Right cardiac atrium (tissue), 5 donors: ENCODE measurements around the gene UBAC2. TPM values are rescaled to one million over a fixed set of nuclear protein-coding genes. Genes with fewer than 3 reads are reported as not detected.

Experiments used
- ATAC-seq, 2 donors: fragments of 200-7000 bp; cut with Tn5 transposase; one replicate each; pipeline versions ENCODE4 v1.8.0 to v1.9.1; 2020; ENCODE audit warnings: moderate library complexity in 2 of 2, mild to moderate bottlenecking in 1 of 2
- DNase-seq, 3 donors: peaks; one replicate each; pipeline ENCODE4 v3.0.0-alpha.2; 2020
- H3K27ac ChIP-seq: one replicate; pipeline ENCODE4 v1.5.1; 2013; ENCODE audit warnings: mild to moderate bottlenecking, low read length, control low read depth, moderate library complexity
- H3K27me3 ChIP-seq: one replicate; pipeline ENCODE4 v1.6.1; 2013; ENCODE audit not compliant: control insufficient read depth, insufficient read depth
- H3K4me1 ChIP-seq: one replicate; pipeline ENCODE4 v1.6.1; 2013; ENCODE audit warnings: low read length; ENCODE audit not compliant: control insufficient read depth, insufficient read depth
- H3K4me3 ChIP-seq: one replicate; pipeline ENCODE4 v1.5.1; 2013; ENCODE audit warnings: low read length, control low read depth
- H3K9me3 ChIP-seq: one replicate; pipeline ENCODE4 v1.6.1; 2013; ENCODE audit warnings: low read length; ENCODE audit not compliant: control insufficient read depth
- WGBS: extraction: QIAGEN DNeasy Blood & Tissue Kit; methylation state at CpG from one replicate; pipeline ENCODE4 v1.1.7; 2013; 5-methylcytosine and 5-hydroxymethylcytosine counted together
- intact Hi-C, 4 donors: fragments of 100-400 bp; cut with DNase I; formaldehyde crosslinking; loops; one replicate each; pipeline versions ENCODE4 v1.11.0 to v1.14.0; 2022 to 2023
- polyA plus RNA-seq: library from polyadenylated mRNA; stranded (reverse); fragments of 200-250 nt; gene quantifications from one replicate; pipeline ENCODE4 v1.2.3, GENCODE V29; 2013
- total RNA-seq, 4 donors: library from RNA; stranded (reverse); fragmentation: NEBNext Ultra II Directional; extraction: Animal tissue kit (Norgen Biotek cat#: 25700); gene quantifications; one replicate each; pipeline ENCODE4 v1.2.1, GENCODE V29; 2021
- donor health status: healthy with polysubstance abuse.
- donor health status: DM: no; HTN: yes; CAD: no.
- donor health status: DM: no; HTN: no; CAD: no.
- donor health status: DM: no; HTN: yes; CAD: no; lungs with severe emphysema.
- donor health status: DM: yes; HTN: yes; CAD: no.

Gene UBAC2
- total and polyA plus RNA-seq, 5 donors, result 41.7 to 52.2 (median 47.6) TPM

DNA sequence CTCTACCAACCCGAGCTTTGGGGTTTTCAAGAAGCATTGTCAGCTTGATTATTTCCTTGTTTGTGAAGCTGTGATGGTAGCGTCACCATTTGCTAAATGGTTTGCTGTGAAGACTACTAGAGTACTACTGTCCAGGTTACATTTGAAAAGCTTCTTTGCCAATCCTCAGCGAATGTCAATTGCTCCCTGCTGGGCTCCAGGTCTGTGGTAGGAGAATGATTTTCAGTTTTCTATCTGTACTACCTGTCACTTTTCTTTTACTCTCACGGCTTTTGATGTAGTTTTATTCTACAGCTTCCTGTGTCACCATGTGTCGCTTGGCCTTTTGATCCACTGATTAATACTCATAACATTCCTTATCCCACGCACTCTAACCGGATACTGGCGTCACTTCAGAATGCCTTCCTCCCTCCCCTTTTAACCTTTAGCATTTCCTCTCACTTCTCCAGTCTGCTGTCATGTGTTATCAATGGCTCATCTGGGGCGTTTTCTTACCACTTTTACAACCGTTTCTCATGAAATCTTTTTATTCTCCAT, 114.1 kb downstream of the UBAC2 start:
- no peak for DNase-seq
- peaks cover 15% of the 10 kb centered on the region for H3K4me1 ChIP-seq
- no peaks in the 10 kb centered on the region for H3K9me3 ChIP-seq
- no peaks in the 10 kb centered on the region for H3K27me3 ChIP-seq
- intact Hi-C loops, result no loop called here
- 63% methylated on average over 10 of the region's 10 CpGs for WGBS
- no peak for ATAC-seq
- no peak overlapping the region for H3K27ac ChIP-seq
- H3K4me3 ChIP-seq, result no peak overlapping the region

DNA sequence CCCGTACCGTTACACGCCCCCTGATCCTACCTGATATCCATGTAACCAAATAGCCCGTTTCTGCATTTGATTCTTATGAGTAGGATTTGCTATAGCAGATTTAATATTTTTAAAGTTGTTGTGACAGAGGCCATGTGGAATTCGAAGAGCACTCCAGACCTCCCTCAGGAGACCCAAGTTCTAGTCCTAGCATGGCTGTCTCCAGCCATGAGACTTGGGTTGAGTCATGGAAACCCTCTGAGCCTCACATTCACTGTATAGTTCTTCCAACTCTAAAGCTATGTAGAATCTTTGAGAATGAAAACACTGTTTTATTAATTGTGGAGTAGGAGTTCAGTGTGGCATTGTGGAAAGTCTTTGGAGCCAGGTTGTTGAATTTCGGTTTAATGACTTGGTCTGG, 114.5 kb downstream of the UBAC2 start:
- 84% methylated on average over 6 of the region's 6 CpGs for WGBS
- no peak overlapping the region for H3K27ac ChIP-seq

DNA sequence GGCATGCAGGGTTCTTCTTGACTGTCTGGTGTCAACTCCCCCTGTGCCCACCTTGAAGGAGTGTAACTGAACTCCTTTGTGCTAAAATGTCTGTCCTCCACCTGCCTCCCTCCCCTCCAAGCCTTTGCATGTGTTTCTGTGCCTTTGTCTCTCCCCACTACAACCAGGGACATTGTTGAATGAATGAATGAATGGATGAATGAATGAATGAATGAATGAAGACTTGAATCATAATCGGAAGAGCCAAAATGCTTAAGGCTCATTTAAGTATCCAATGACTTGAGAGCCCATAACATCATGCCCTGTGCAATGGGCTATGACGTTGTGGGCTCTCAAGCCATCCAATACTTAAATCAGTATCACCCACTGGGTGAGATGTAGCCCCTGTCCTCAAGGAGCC, 115.6 kb downstream of the UBAC2 start:
- DNase-seq, result no peak
- Histone ChIP-seq H3K9me3 (no peaks in the 10 kb centered on the region), H3K27me3 (no peaks in the 10 kb centered on the region), H3K27ac (no peak overlapping the region), H3K4me1 (peaks cover 14% of the 10 kb centered on the region), H3K4me3 (no peak overlapping the region)
- 93% methylated on average over 2 of the region's 2 CpGs for WGBS
- ATAC-seq, result no peak
- intact Hi-C loops, result no loop called here

More for the DNA sequence above, 114.5 kb downstream of the UBAC2 start:
- ATAC-seq (no peak), DNase-seq (no peak)
- intact Hi-C loops, result no loop called here
- Histone ChIP-seq H3K4me1 (peaks cover 13% of the 10 kb centered on the region), H3K27me3 (no peaks in the 10 kb centered on the region), H3K4me3 (no peak overlapping the region), H3K9me3 (no peaks in the 10 kb centered on the region)

DNA sequence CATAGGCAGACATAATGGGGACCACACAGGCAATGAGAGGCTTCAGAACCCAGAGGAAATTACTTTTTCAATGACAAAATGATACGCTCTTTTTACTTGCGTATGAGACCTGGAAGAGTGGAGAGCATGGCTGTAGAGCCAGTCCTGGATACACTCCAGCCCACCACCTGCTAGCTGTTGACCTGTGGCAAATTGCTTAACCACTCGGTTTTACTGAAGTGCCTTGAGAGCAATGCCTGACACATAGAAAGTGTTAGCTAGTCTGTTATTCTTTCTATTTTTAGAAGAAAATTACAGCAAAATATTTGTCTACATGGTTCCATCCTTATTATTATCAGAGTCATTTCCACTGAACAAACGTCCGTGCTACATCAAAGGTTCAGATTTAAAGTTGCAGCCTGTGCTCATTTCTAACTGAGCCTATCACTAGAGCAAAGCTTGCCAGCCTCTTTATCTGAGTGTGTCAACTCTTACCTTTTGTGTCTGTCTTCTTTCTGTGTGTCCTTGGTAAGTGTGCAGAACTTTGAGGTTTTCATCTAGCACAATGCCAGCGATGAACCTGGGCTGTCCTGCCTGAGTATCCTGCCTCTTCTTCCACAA, 116.1 kb downstream of the UBAC2 start:
- intact Hi-C loops, result no loop called here
- no peaks in the 10 kb centered on the region for H3K9me3 ChIP-seq
- no peak overlapping the region for H3K27ac ChIP-seq
- ATAC-seq (peak; percentile 37 to 50), DNase-seq (no peak)
- H3K4me1 ChIP-seq, result peaks cover 16% of the 10 kb centered on the region
- H3K27me3 ChIP-seq, result no peaks in the 10 kb centered on the region
- no peak overlapping the region for H3K4me3 ChIP-seq
- 66% methylated on average over 6 of the region's 6 CpGs for WGBS

DNA sequence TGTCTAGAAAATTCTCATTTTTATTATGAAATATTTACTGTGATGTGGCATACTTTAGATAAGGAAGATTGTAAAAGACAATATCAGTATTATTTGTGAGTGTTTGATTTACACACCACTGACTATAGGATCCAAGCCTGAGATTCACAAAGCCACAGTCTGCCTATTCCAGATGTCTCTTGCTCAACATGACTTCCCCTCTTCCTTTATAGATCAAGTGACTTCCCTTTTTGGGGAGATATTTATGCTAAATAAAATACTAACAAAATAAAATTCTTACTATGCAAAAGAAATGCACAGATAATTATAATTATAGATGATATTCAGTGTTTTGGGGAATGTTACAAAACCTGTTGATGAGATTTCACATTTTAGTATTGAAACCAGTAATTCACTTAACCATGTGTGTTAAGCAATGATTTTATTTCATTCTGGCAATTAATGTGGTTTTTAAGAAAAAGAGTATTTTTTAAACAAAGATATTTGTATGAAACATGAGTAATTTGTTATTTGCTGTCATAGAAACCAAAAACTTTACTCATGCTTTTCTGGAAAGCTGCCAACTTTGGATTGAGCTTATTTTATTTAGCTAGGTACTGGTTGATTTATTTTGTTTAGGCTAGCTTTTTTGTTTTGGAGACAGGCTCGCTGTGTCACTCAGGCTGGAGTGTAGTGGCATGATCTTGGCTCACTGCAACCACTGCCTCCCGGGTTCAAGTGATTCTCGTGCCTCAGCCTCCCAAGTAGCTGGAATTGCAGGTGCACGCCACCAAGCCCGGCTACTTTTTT, 120.2 kb downstream of the UBAC2 start:
- ATAC-seq, result peak; percentile 21 to 41

DNA sequence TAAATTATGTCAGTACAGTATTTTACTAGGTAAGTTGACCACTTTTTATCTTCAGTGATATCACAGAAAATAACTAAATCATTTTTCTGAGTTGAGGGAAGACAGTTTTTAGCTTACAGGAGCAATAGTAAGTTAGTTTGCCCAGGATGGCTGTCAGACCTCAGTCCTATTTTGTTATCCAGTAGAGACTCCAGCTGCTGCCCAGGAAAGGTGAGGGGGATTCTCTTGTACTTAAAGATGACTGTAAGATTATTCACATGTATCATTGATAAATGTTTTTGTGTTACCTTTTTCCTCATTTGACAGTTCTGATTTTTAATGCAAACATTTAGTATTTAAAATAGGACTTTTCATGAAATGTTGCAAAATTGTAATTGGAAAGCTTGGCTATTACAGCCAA, 121.1 kb downstream of the UBAC2 start:
- ATAC-seq, result no peak
- Histone ChIP-seq H3K4me3 (no peak overlapping the region), H3K27ac (no peak overlapping the region), H3K9me3 (no peaks in the 10 kb centered on the region), H3K4me1 (peaks cover 4% of the 10 kb centered on the region), H3K27me3 (no peaks in the 10 kb centered on the region)
- no peak for DNase-seq
- intact Hi-C loops, result no loop called here

More for the DNA sequence above, 120.2 kb downstream of the UBAC2 start:
- Histone ChIP-seq H3K4me1 (peaks cover 4% of the 10 kb centered on the region), H3K4me3 (no peak overlapping the region), H3K27me3 (no peaks in the 10 kb centered on the region), H3K9me3 (no peaks in the 10 kb centered on the region), H3K27ac (no peak overlapping the region)
- DNase-seq, result no peak
- intact Hi-C loops, result no loop called here
- WGBS, result 70% methylated on average over 5 of the region's 5 CpGs

DNA sequence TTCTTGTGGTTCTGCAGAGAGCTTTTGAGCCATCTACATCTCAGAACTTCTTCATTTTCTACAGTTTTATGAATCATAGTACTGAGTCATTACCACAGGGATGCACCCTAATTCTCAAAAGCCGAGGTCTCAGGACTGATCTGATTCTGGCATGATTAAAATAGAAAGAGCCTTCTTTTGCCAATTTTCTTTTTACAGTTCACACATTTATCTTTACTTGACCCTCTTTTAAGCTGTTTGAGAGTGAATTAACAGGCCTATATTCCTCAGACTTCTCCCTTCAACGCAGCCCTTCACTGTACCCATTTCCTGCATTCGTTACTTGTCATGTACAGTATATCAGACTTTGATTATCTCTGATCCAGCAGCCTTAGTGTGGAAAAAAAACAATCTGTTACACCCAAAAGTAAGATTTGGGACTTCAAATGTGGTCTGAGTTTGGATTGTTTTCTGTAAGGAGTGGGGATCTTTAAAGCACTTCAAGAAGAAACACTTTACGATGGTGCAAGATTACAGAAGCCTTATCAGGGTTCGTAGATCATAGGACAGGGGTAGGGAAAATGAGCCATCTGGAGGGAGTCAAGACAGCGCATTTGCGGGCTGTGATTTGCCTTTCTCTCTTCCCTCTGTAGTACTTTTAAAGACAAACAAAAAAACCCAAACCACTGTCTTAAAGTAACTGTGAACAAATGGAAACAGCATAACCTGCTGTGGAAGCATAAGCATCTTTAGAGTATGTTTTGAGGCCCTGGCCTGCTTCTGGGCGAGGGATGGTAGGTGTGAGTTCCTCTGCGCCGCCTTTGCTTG, 121.8 kb downstream of the UBAC2 start:
- H3K9me3 ChIP-seq, result no peaks in the 10 kb centered on the region
- DNase-seq (no peak), ATAC-seq (peak; percentile 69 to 76)
- H3K27me3 ChIP-seq, result no peaks in the 10 kb centered on the region
- no peak overlapping the region for H3K4me3 ChIP-seq
- no peak overlapping the region for H3K27ac ChIP-seq
- intact Hi-C loops, result no loop called here
- peaks cover 4% of the 10 kb centered on the region for H3K4me1 ChIP-seq
- WGBS, result 69% methylated on average over 10 of the region's 10 CpGs

DNA sequence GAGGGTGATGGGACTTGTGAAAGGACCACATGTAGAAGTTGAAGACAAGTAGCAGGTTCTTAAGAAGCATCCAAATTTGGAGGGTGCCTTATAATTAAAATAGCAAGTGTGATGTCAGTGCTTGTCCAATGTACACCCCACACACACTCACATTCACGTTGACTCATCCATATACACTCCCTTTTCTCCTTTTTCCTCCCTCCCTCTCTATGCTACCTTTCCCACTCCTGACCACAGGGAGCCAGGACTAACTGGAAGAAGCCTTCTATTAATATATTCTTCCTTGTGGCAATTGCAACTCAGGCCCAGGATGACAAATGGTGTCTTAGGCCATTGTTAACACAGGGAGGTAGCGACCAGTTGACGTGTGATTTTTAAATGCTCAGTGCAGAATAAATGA, 122.8 kb downstream of the UBAC2 start:
- Histone ChIP-seq H3K4me1 (peaks cover 4% of the 10 kb centered on the region), H3K9me3 (no peaks in the 10 kb centered on the region), H3K4me3 (no peak overlapping the region), H3K27me3 (no peaks in the 10 kb centered on the region), H3K27ac (no peak overlapping the region)
- WGBS, result 65% methylated on average over 3 of the region's 3 CpGs
- no peak for ATAC-seq
- intact Hi-C loops, result no loop called here
- no peak for DNase-seq

DNA sequence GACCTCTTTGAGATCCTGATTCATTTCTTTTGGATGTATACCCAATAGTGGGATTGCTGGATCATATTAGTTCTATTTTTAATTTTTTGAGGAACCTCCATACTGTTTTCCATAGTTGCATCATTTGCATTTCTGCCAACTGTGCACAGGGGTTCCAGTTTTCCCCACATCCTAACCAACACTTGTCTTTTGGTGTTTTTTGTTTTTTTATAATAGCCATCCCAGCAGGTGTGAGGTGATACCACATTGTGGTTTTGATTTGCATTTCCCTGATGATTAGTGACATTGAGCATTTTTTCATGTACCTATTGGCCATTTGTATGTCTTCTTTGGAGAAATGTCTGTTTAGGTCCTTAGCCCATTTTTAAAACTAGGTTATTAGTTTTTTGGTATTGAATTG, 125.4 kb downstream of the UBAC2 start:
- H3K27me3 ChIP-seq, result no peaks in the 10 kb centered on the region
- H3K27ac ChIP-seq, result no peak overlapping the region
- no peak for ATAC-seq
- DNase-seq, result no peak
- H3K4me3 ChIP-seq, result no peak overlapping the region
- peaks cover 4% of the 10 kb centered on the region for H3K4me1 ChIP-seq
- no peaks in the 10 kb centered on the region for H3K9me3 ChIP-seq
- intact Hi-C loops, result no loop called here

DNA sequence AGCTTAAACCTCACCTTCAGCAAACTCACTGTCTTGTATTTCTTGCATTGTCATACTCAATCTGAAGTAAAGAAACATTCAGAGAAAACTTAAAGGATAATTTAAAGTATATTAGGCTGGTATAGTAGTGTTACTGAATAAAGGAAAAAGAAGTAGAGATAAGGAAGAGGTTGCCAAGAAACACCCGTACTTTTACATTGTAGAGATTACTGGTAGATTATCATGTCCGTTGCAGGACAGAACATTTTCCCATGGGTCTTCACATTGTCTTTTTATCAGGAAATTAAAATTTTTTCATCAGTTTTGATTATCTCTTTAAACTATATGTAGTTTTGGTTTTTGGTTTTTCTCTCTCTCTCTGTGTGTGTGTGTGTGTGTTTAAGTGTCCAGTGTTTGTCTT, 126.5 kb downstream of the UBAC2 start:
- intact Hi-C loops, result no loop called here
- H3K4me1 ChIP-seq, result no peaks in the 10 kb centered on the region
- no peak for ATAC-seq
- no peak for DNase-seq
- H3K27ac ChIP-seq, result no peak overlapping the region
- no peak overlapping the region for H3K4me3 ChIP-seq
- 38% methylated on average over 2 of the region's 2 CpGs for WGBS
- no peaks in the 10 kb centered on the region for H3K27me3 ChIP-seq
- no peaks in the 10 kb centered on the region for H3K9me3 ChIP-seq

DNA sequence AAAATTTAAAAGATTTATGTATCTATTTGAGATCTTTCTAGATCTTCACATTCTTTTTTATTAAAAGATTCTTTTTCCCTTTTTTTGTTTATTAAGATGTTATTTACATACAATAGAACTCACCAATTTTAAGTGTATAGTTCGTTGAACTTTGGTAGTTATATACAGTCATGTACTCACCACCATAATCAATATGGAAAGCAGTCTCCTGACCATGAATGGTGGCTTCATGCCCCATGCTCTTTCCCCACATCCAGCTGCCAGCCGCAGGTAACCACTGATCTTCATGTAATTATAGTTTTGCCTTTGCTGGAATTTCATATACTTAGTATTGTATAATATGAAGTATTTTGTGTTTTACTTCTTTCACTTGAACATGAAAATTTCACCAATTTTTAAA, 127.1 kb downstream of the UBAC2 start:
- intact Hi-C loops, result no loop called here
- DNase-seq, result no peak
- no peaks in the 10 kb centered on the region for H3K27me3 ChIP-seq
- H3K4me3 ChIP-seq, result no peak overlapping the region
- 99% methylated on average over 2 of the region's 2 CpGs for WGBS
- no peaks in the 10 kb centered on the region for H3K4me1 ChIP-seq
- no peak for ATAC-seq
- no peak overlapping the region for H3K27ac ChIP-seq
- H3K9me3 ChIP-seq, result no peaks in the 10 kb centered on the region
